GM12875 (cell line): ENCODE results near the gene HMGN3.

Source experiments
- H3K4me3 ChIP-seq: one replicate; pipeline ENCODE4 v1.5.1; 2011; ENCODE audit warnings: low read depth, low read length, control low read depth
- TF ChIP-seq, protein P1 (sequence below): IDR thresholded peaks from 2 replicates; pipeline ENCODE4 v1.5.1; 2011; ENCODE audit warnings: low read depth, mild to moderate bottlenecking, control low read depth, inconsistent platforms, low read length, moderate library complexity, borderline replicate concordance; ENCODE audit not compliant: insufficient read depth

The HMGN3 gene

DNA sequence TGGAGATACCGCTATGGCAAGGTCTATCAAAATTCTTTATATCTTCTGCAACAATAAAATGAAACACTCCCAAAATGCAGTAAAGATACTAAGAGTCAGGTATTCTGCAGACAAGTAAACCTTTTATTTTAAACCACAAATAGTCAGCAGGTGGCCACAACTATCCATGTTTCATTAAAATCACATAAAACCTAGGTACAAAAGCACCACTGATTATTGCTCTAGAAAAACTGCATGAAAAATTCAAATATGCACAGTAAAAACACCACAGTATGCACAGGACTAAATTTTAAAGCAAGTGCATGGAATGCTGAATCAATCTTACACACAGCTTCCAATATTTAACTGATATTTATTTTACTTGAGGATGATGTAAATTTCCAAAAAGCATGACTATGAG, 33.3 kb downstream of the HMGN3 start:
- TF ChIP-seq, protein P1, sequence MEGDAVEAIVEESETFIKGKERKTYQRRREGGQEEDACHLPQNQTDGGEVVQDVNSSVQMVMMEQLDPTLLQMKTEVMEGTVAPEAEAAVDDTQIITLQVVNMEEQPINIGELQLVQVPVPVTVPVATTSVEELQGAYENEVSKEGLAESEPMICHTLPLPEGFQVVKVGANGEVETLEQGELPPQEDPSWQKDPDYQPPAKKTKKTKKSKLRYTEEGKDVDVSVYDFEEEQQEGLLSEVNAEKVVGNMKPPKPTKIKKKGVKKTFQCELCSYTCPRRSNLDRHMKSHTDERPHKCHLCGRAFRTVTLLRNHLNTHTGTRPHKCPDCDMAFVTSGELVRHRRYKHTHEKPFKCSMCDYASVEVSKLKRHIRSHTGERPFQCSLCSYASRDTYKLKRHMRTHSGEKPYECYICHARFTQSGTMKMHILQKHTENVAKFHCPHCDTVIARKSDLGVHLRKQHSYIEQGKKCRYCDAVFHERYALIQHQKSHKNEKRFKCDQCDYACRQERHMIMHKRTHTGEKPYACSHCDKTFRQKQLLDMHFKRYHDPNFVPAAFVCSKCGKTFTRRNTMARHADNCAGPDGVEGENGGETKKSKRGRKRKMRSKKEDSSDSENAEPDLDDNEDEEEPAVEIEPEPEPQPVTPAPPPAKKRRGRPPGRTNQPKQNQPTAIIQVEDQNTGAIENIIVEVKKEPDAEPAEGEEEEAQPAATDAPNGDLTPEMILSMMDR: no peak

DNA sequence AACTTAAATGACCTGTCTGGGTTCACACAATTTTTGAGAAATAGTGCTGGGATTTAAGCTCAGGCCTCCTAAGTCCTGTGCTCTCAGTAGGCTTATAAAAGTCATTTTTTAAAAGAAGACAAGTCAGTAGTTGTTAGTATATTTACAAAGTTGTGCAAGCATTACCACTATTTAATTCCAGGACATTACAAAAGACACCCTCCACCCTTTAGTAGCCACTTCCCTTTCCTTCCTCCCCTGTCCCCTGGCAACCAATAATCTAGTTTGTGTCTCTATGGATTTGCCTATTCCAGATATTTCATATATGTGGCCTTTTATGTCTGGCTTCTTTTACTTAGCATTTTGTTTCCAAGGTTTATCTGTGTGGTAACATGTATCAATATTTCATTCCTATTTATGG, 37.6 kb downstream of the HMGN3 start:
- no peak overlapping the region for H3K4me3 ChIP-seq
- TF ChIP-seq, protein P1: no peak

More for the DNA sequence above, 33.3 kb downstream of the HMGN3 start:
- H3K4me3 ChIP-seq: no peak overlapping the region

DNA sequence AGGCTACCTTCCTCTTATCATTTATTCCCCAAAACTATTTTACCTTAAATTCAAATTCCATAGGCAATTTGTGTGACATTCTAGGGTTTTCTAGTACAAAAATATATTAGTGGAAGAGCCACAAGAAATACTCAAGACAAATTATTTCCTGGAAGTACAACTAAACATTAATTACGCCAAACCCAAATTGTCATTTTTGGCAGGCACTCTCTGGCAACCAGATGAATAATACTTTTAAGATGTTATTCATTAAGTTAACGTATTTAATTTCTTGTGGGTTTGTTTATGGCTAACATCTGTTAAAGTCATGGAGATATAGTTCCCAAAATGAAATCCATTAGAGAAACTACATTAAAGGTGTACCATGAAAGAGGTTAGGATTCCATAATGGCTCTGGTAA, 40.5 kb downstream of the HMGN3 start:
- H3K4me3 ChIP-seq: no peak overlapping the region
- TF ChIP-seq, protein P1: no peak

DNA sequence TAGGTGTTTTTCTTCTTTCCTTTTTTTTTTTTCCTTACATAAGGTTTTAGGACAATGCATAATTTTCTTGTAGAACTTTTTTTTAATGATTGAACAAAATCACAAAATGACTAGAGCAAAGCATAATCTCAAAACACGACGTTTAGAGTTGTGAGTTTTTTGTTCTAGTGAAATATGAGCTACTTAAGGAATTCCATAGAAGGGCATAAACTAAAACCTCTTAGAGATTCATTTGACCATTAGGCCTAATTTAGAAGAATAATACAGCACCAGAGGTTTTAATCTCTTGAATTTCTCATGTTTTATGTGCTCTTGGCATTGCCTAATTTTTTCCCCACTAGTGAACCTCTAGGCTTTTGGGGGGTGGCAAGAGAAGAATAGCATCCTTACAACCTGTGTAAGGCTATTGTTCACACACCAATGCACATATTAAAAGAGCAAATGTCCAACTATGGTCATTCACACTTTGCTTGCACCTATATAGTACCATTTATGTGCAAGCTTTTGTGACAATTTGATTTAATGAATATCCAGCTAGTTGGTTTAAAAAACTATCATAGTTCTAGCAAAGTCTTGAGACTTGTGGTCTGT, 44.6 kb downstream of the HMGN3 start:
- TF ChIP-seq, protein P1: no peak
- H3K4me3 ChIP-seq: no peak overlapping the region

DNA sequence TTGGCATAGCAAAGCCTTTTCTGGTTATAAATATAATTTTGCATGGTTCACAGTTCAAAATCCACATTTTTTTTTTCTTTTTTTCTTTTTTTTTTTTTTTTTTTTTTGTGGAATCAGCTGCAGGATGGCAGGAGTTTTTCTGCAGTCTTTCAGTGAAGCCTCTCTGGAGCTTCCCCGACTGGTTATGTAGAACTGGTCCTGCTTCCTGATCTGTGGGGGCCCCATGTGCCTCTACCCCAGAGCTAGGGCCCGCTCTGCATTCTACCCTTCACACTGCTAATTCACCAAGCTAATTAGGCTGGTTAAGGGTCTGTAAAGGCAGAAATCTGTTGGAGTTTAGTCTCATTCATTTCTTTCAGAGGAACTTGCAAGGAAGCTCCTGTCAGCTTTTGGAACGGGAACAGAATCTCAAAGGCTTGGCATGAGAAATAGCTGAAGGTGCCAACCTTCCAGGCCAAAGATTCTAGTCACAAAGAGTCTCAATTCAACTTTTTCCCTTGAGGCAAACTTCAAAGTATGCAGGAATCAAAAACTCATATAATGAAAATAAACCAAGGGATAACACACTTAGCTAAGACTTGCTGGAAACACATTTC, 45.5 kb downstream of the HMGN3 start:
- TF ChIP-seq, protein P1: no peak
- no peak overlapping the region for H3K4me3 ChIP-seq

DNA sequence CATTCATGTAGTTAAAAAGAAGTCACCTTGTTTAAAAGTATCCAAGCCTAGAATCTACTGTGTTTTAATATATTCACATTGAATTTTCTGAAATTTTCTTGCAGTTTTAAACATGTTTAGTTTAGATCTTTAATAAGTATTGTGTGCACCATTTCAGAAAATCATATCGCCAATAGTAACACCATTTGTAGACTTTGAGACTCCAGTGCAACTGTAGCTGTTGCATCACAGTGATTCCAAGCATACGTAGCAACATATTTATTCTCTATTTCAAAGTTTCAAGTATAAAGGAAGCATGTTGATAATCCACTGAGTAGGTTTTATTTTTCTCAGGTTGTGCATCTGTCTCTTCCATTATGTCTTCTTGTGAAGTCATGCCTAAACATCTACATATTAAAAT, 46.4 kb downstream of the HMGN3 start:
- no peak overlapping the region for H3K4me3 ChIP-seq
- TF ChIP-seq, protein P1: no peak

DNA sequence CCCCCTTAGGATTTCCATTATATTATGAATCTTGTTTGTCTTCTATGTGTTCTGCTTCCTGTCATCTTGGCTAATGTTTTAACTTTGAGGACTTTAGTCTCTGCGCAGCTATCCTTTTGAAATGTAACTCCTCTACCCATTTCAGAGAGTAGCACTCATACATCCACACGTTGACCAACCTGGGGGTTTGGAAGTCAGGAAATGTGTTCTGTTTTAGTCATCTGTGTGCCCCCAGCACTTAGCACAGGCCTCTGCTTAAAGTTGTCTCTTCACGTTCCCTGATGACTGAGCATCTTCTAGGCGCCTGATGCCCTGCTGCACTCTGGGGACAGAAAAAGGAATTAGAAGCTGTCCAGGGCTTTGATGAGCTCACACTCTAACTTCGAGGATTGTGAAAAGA, 47.9 kb downstream of the HMGN3 start:
- no peak overlapping the region for H3K4me3 ChIP-seq
- TF ChIP-seq, protein P1: no peak
